HG03060 (cell line): Measurements from ENCODE around the gene DDX53.

Experiments used
- ATAC-seq: cut with Tn5 transposase; IDR thresholded peaks from one replicate; pipeline ENCODE4 v1.9.1; 2021; ENCODE audit warnings: low read depth, moderate number of reproducible peaks; ENCODE audit not compliant: unreplicated experiment

Gene DDX53

GRCh38 chrX:23048806-23049573, 49.2 kb downstream of the DDX53 start:
- no peak for ATAC-seq

- no peak for ATAC-seq
Measured at GRCh38 chrX:23052324-23052723, 52.6 kb downstream of the DDX53 start.
